Epidermal melanocyte (primary cell): ENCODE data around the gene OR2AJ1.

Experiments
- DNase-seq: peaks from one replicate; pipeline ENCODE4 v3.0.0; 2011; ENCODE audit warnings: low spot score; ENCODE audit not compliant: insufficient read length

The OR2AJ1 gene

GRCh38 chr1:247961791-247962190 lies 37.1 kb downstream of the OR2AJ1 start:
- no peak for DNase-seq

GRCh38 chr1:247962911-247963588 lies 38.4 kb downstream of the OR2AJ1 start:
- no peak for DNase-seq

- no peak for DNase-seq
Observed at GRCh38 chr1:247964933-247965332, 40.2 kb downstream of the OR2AJ1 start, which contains the start of gene OR2AK2. TSS of gene OR2AK2 (plus strand) at chr1:247965233. CDS start at chr1:247965377, 144 bp downstream.

GRCh38 chr1:247966532-247967204 lies 42.0 kb downstream of the OR2AJ1 start:
- no peak for DNase-seq
